IMR-90 (cell line): ENCODE data around the gene APAF1. TPM values are rescaled to one million over a fixed set of nuclear protein-coding genes. Genes with fewer than 3 reads are reported as not detected.
A peak's percentile ranks its signal among the peaks of the same experiment; 100 is the strongest.

ENCODE experiments used
- ATAC-seq: fragments of 200-7000 bp; cut with Tn5 transposase; 2 replicates; pipeline ENCODE4 v1.9.1; 2020; ENCODE audit warnings: low read depth, mild to moderate bottlenecking, moderate library complexity
- BruUV-seq: library from RNA; stranded (reverse); fragments of 400-500 nt; replicated peaks from 2 replicates; lab custom pipeline; 2021; lab: Mats Ljungman, UMichigan
- CTCF ChIA-PET: fragments of 300-600 bp; formaldehyde crosslinking; extraction: SDS; loops from one replicate; lab custom pipeline; 2021; ENCODE audit warnings: antibody characterized with exemption; lab: Yijun Ruan, JAX
- POLR2A ChIA-PET: fragments of 300-600 bp; sonication (Branson Sonifier 250); formaldehyde crosslinking; loops from one replicate; lab custom pipeline; 2022; ENCODE audit warnings: antibody characterized with exemption; ENCODE audit not compliant: unreplicated experiment; lab: Charles Lee
- DNase-seq: peaks from one replicate; pipeline ENCODE4 v3.0.0; 2013
- H2AFZ ChIP-seq: replicated peaks from 2 replicates; pipeline ENCODE3; 2013; ENCODE audit warnings: low read length, mild to moderate bottlenecking; ENCODE audit not compliant: poor library complexity
- H2AK5ac ChIP-seq: 2 replicates; pipeline ENCODE4 v1.6.1; 2013; ENCODE audit warnings: low read depth, low read length, inconsistent platforms
- H2AK9ac ChIP-seq: replicated peaks from 2 replicates; pipeline ENCODE3; 2013; ENCODE audit warnings: mild to moderate bottlenecking, low read depth, low read length, moderate library complexity; ENCODE audit not compliant: poor library complexity
- H2BK120ac ChIP-seq: 2 replicates; pipeline ENCODE4 v1.6.1; 2013; ENCODE audit warnings: low read depth, low read length, inconsistent platforms
- H2BK15ac ChIP-seq: 3 replicates; pipeline ENCODE4 v1.6.1; 2013; ENCODE audit warnings: low read depth, low read length, inconsistent platforms
- H2BK20ac ChIP-seq: 2 replicates; pipeline ENCODE4 v1.6.1; 2013; ENCODE audit warnings: low read depth, mild to moderate bottlenecking, inconsistent platforms, low read length, moderate library complexity
- H2BK5ac ChIP-seq: 2 replicates; pipeline ENCODE4 v1.6.1; 2013; ENCODE audit warnings: mild to moderate bottlenecking, low read depth, low read length, inconsistent platforms; ENCODE audit not compliant: poor library complexity, severe bottlenecking
- H3K14ac ChIP-seq: replicated peaks from 2 replicates; pipeline ENCODE4 v1.6.1; 2013; ENCODE audit warnings: low read depth, low read length, inconsistent platforms
- H3K18ac ChIP-seq: 2 replicates; pipeline ENCODE4 v1.6.1; 2013; ENCODE audit warnings: low read depth, low read length, control low read depth
- H3K23ac ChIP-seq: 2 replicates; pipeline ENCODE4 v1.6.1; 2013; ENCODE audit warnings: low read depth, low read length, inconsistent platforms
- H3K27ac ChIP-seq: 2 replicates; pipeline ENCODE4 v1.5.1; 2013; ENCODE audit warnings: mild to moderate bottlenecking, control low read depth, low read length; ENCODE audit not compliant: insufficient read depth
- H3K27me3 ChIP-seq: 2 replicates; pipeline ENCODE4 v1.6.1; 2013; ENCODE audit warnings: low read length; ENCODE audit not compliant: control insufficient read depth, insufficient read depth
- H3K36me3 ChIP-seq: 2 replicates; pipeline ENCODE4 v1.6.1; 2013; ENCODE audit warnings: low read length, mixed read lengths; ENCODE audit not compliant: control insufficient read depth, insufficient read depth
- H3K4ac ChIP-seq: 2 replicates; pipeline ENCODE4 v1.6.1; 2013; ENCODE audit warnings: low read depth, low read length, inconsistent platforms
- H3K4me1 ChIP-seq: 2 replicates; pipeline ENCODE4 v1.6.1; 2013; ENCODE audit warnings: low read length, mixed read lengths; ENCODE audit not compliant: control insufficient read depth, insufficient read depth
- H3K4me2 ChIP-seq: 2 replicates; pipeline ENCODE4 v1.6.1; 2013; ENCODE audit warnings: low read depth, mild to moderate bottlenecking, control low read depth, low read length, moderate library complexity
- H3K4me3 ChIP-seq: 2 replicates; pipeline ENCODE4 v1.5.1; 2013; ENCODE audit warnings: low read depth, mild to moderate bottlenecking, control low read depth, low read length, moderate library complexity; ENCODE audit not compliant: insufficient read depth
- H3K56ac ChIP-seq: 2 replicates; pipeline ENCODE4 v1.6.1; 2013; ENCODE audit warnings: low read length, inconsistent platforms; ENCODE audit not compliant: insufficient read depth; ENCODE audit errors: extremely low read depth
- H3K79me1 ChIP-seq, 2 experiments: 2 replicates each; pipeline ENCODE4 v1.6.1; 2013; ENCODE audit warnings: low read length in 2 of 2, inconsistent platforms in 1 of 2, low read depth in 1 of 2
- H3K9ac ChIP-seq: 2 replicates; pipeline ENCODE4 v1.6.1; 2013; ENCODE audit warnings: low read depth, low read length, control low read depth
- H3K9me1 ChIP-seq: 2 replicates; pipeline ENCODE4 v1.6.1; 2013; ENCODE audit warnings: low read length, inconsistent platforms; ENCODE audit not compliant: insufficient read depth
- H3K9me3 ChIP-seq: 2 replicates; pipeline ENCODE4 v1.6.1; 2013; ENCODE audit warnings: low read length; ENCODE audit not compliant: control insufficient read depth, insufficient read depth
- H4K20me1 ChIP-seq: 2 replicates; pipeline ENCODE4 v1.6.1; 2013; ENCODE audit warnings: low read length, inconsistent platforms; ENCODE audit not compliant: insufficient read depth
- H4K5ac ChIP-seq: 2 replicates; pipeline ENCODE4 v1.6.1; 2013; ENCODE audit warnings: mild to moderate bottlenecking, low read depth, low read length, control low read depth
- H4K8ac ChIP-seq, 2 experiments: 2 replicates each; pipeline ENCODE4 v1.6.1; 2013; ENCODE audit warnings: low read depth in 2 of 2, low read length in 2 of 2, control low read depth in 1 of 2, inconsistent platforms in 1 of 2
- H4K91ac ChIP-seq: 2 replicates; pipeline ENCODE4 v1.6.1; 2013; ENCODE audit warnings: low read depth, low read length, inconsistent platforms; ENCODE audit not compliant: insufficient read depth
- BHLHE40 ChIP-seq: fragments of 150-350 bp; IDR thresholded peaks from 2 replicates; pipeline ENCODE4 v1.6.1; 2016; ENCODE audit warnings: mild to moderate bottlenecking, low read depth, low read length
- CEBPB ChIP-seq: IDR thresholded peaks from 2 replicates; pipeline ENCODE4 v1.6.1; 2012; ENCODE audit warnings: low read depth, low read length, improper control_type of control experiment
- CHD1 ChIP-seq: IDR thresholded peaks from 2 replicates; pipeline ENCODE4 v1.6.1; 2012; ENCODE audit warnings: low read depth, low read length, improper control_type of control experiment
- CTCF ChIP-seq: conservative IDR thresholded peaks from 2 replicates; pipeline ENCODE4 v1.5.1; 2012; ENCODE audit warnings: mild to moderate bottlenecking, low read depth, low read length, improper control_type of control experiment
- FOS ChIP-seq: fragments of 150-350 bp; IDR thresholded peaks from 2 replicates; pipeline ENCODE4 v1.6.1; 2016; ENCODE audit warnings: low read depth, low read length
- MAFK ChIP-seq: IDR thresholded peaks from 2 replicates; pipeline ENCODE4 v1.6.1; 2012; ENCODE audit warnings: low read depth, low read length, improper control_type of control experiment
- MAZ ChIP-seq: IDR thresholded peaks from 2 replicates; pipeline ENCODE4 v1.6.1; 2012; ENCODE audit warnings: low read depth, mild to moderate bottlenecking, low read length, improper control_type of control experiment, moderate library complexity, borderline replicate concordance
- MXI1 ChIP-seq: IDR thresholded peaks from 2 replicates; pipeline ENCODE4 v1.6.1; 2012; ENCODE audit warnings: low read depth, mild to moderate bottlenecking, low read length, moderate library complexity, borderline replicate concordance
- NFE2L2 ChIP-seq: fragments of 150-350 bp; IDR thresholded peaks from 2 replicates; pipeline ENCODE4 v1.6.1; 2016; ENCODE audit warnings: low read depth, mild to moderate bottlenecking, low read length
- POLR2A ChIP-seq: IDR thresholded peaks from 2 replicates; pipeline ENCODE4 v1.6.1; 2012; ENCODE audit warnings: mild to moderate bottlenecking, low read depth, low read length
- RCOR1 ChIP-seq: IDR thresholded peaks from 2 replicates; pipeline ENCODE4 v1.6.1; 2012; ENCODE audit warnings: mild to moderate bottlenecking, low read length, improper control_type of control experiment; ENCODE audit not compliant: insufficient replicate concordance
- RFX5 ChIP-seq: IDR thresholded peaks from 2 replicates; pipeline ENCODE4 v1.8.0; 2012; ENCODE audit warnings: low read depth, mild to moderate bottlenecking, low read length, moderate library complexity
- WGBS, 2 experiments: methylation state at CpG; one replicate each; pipeline versions ENCODE4 v1.1.5 to v1.1.7; 2013; ENCODE audit warnings: missing lambda C conversion rate in 2 of 2; ENCODE audit not compliant: insufficient read length in 1 of 2; ENCODE audit errors: extremely low coverage in 2 of 2; 5-methylcytosine and 5-hydroxymethylcytosine counted together
- dilution Hi-C: fragments of 300-500 bp; cut with HindIII; formaldehyde crosslinking; loops from one replicate; pipeline ENCODE4 v1.14.3; 2018; ENCODE audit warnings: low sequenced_read_pairs; ENCODE audit not compliant: unreplicated experiment
- in situ Hi-C: fragments of 300-500 bp; cut with MboI; formaldehyde crosslinking; loops from 3 replicates; pipeline ENCODE4 v1.14.3; 2019; ENCODE audit warnings: low sequenced_read_pairs, inconsistent platforms, mixed read lengths
- intact Hi-C: fragments of 100-400 bp; cut with micrococcal nuclease; formaldehyde crosslinking; loops from 2 replicates; pipeline ENCODE4 v1.10.0; 2022
- polyA plus RNA-seq, 3 experiments: library from polyadenylated mRNA; depleted of rRNA; stranded (reverse); fragments of >200 nt; gene quantifications; 2 replicates each; pipeline ENCODE4 v1.2.3, GENCODE V29; 2012; ENCODE audit warnings: low replicate concordance in 1 of 3
- total RNA-seq: library from RNA; depleted of rRNA; stranded (reverse); fragments of >200 nt; gene quantifications from 2 replicates; pipeline ENCODE4 v1.2.3, GENCODE V29; 2012

APAF1 gene
- total and polyA plus RNA-seq, 2 of the 4 experiments (the other 2 are of a cell fraction): 10.9 to 32.8 TPM

DNA sequence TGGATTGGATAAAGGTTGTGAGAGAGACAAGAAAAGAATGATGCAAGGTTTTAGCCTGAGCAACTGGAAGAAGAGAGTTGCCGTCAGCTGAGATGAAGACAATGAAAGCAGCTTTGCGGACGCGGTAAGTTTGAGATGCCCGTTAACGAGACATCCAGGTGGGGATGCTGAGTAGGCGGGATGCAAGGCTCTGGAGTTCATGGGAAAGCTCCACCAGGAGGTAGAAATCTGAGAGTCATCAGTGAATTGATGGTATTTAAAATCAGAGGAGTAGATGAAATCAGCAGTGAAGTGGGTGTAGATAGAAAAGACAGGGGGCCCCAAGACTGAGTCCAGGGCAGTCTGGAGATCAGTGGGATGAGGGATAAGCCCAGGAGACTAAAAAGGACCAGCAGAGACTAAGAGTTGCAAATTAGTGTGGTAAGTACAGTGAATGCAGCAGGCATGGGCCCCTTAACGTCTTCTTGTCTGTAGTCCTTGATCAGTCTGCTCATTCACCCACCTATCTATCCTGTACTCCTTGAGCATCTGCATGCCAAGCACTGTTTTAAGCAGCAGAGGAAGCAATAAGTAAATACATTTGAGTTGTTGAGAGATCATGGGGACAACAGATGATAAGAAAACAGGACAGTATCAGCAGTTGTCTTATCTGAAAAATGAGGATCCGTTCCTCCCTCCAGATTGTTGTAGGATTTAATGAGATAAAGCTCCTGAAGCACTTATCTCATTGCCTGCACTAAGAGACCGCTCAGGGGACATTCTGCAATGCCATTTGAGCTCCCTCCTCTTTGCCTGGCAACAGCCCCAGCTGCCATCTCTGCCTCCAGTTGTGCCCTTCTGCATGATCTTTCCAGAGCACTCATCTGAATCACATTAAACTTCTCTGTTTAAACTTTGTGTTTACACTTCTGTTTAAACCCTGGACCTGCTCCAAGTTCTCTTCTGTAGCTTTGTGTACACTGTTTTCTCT is 91.5 kb downstream of the APAF1 start:
- H4K91ac ChIP-seq: no peak overlapping the region
- H4K20me1 ChIP-seq: no peaks in the 10 kb centered on the region
- POLR2A ChIA-PET: no interaction called here
- H3K4ac ChIP-seq: no peak overlapping the region
- no peaks in the 10 kb centered on the region for H3K27me3 ChIP-seq
- H3K4me3 ChIP-seq: no peak overlapping the region
- dilution Hi-C loops: no loop called here
- H3K18ac ChIP-seq: no peak overlapping the region
- no peak overlapping the region for H2BK120ac ChIP-seq
- H2AFZ ChIP-seq: no peak overlapping the region
- H3K79me1 ChIP-seq: no peaks in the 10 kb centered on the region
- H3K9ac ChIP-seq: no peak overlapping the region
- H3K4me2 ChIP-seq: no peak overlapping the region
- no peak overlapping the region for H3K27ac ChIP-seq
- H2BK15ac ChIP-seq: no peak overlapping the region
- H3K9me1 ChIP-seq: peaks cover 12% of the 10 kb centered on the region
- peak; percentile 74 for ATAC-seq
- no peak overlapping the region for H2AK9ac ChIP-seq
- intact Hi-C loops: no loop called here
- H3K4me1 ChIP-seq: peaks cover 13% of the 10 kb centered on the region; the same call in 1 of the 2 replicates
- TF ChIP-seq BHLHE40 (no peak), CHD1 (no peak), CTCF (no peak), NFE2L2 (no peak), RFX5 (no peak), POLR2A (no peak), MXI1 (no peak), FOS (no peak), CEBPB (no peak), RCOR1 (no peak), MAZ (no peak), MAFK (no peak)
- no peak overlapping the region; the same call in 1 of the 2 replicates for H2BK20ac ChIP-seq
- no peak overlapping the region for H3K56ac ChIP-seq
- no peaks in the 10 kb centered on the region for H3K9me3 ChIP-seq
- no peak overlapping the region for H3K23ac ChIP-seq
- CTCF ChIA-PET: interaction anchor here (0.6 kb wide), 2 partner anchors 12 to 320 kb away, joined by 3 read pairs; no protein-coding TSS in a partner anchor
- H2BK5ac ChIP-seq: no peak overlapping the region
- 0 out of 2 replicates have a peak overlapping the region, but pooled peaks have one; percentile 26 for H3K14ac ChIP-seq
- in situ Hi-C loops: no loop called here
- peaks cover 11% of the 10 kb centered on the region for H3K36me3 ChIP-seq
- H4K5ac ChIP-seq: no peak overlapping the region
- H4K8ac ChIP-seq: no peak overlapping the region
- peak; percentile 57 for DNase-seq
- no TSS peak for BruUV-seq
- no peak overlapping the region for H2AK5ac ChIP-seq
- WGBS, 2 experiments: 100% methylated on average over 2 of the region's 10 CpGs; no CpG with 5 or more reads in 1 of the 2 experiments
